Stimulated activated CD4-positive, alpha-beta T cell treated with anti-CD3 and anti-CD28 coated beads, Interleukin-1b, Interleukin-23, amount 100 ng/mL, for 1 hour (primary cell): ENCODE measurements around the gene TMEM269.
"Not testable (repeated sequence)": the region's sequence is repeated elsewhere in the genome, so short reads cannot be mapped to it uniquely, and the experiment has no call there.

Source experiments
- DNase-seq, 2 donors: peaks; one replicate each; pipeline ENCODE4 v3.0.0-alpha.2; 2020; ENCODE audit warnings: low read depth in 2 of 2

Gene TMEM269

GRCh38 chr1:42774928-42775526 lies 9.8 kb upstream of the TMEM269 start:
- no peak for DNase-seq

- DNase-seq, result no peak
Observed at GRCh38 chr1:42776502-42776901, 8.3 kb upstream of the TMEM269 start.

- DNase-seq, result no peak
Observed at GRCh38 chr1:42777852-42778251, 6.9 kb upstream of the TMEM269 start.

GRCh38 chr1:42779725-42780124 lies 5.1 kb upstream of the TMEM269 start:
- DNase-seq, result no peak

- DNase-seq, result no peak
Observed at GRCh38 chr1:42780176-42780575, 4.6 kb upstream of the TMEM269 start.

GRCh38 chr1:42783092-42783491 lies 1.7 kb upstream of the TMEM269 start:
- no peak for DNase-seq

- no peak for DNase-seq
Observed at GRCh38 chr1:42784547-42784945, 245 bp upstream of the TMEM269 start.

GRCh38 chr1:42786097-42786496 lies 1.3 kb downstream of the TMEM269 start:
- no peak for DNase-seq

GRCh38 chr1:42788021-42788420 lies 3.2 kb downstream of the TMEM269 start:
- no peak for DNase-seq

GRCh38 chr1:42793824-42794223 lies 9.0 kb downstream of the TMEM269 start:
- no peak for DNase-seq

- no peak for DNase-seq
Observed at GRCh38 chr1:42797414-42797813, 12.6 kb downstream of the TMEM269 start.

- DNase-seq, result no peak
Observed at GRCh38 chr1:42797979-42798378, 13.2 kb downstream of the TMEM269 start.

GRCh38 chr1:42801832-42802473 lies 17.2 kb downstream of the TMEM269 start:
- no peak for DNase-seq

- no peak for DNase-seq
Observed at GRCh38 chr1:42806171-42806570, 21.4 kb downstream of the TMEM269 start.

GRCh38 chr1:42806593-42806992 lies 21.8 kb downstream of the TMEM269 start:
- DNase-seq, result no peak

GRCh38 chr1:42807056-42807668 lies 22.4 kb downstream of the TMEM269 start:
- DNase-seq, result no peak

- not testable (repeated sequence) for DNase-seq
Observed at GRCh38 chr1:42814815-42815214, 30.0 kb downstream of the TMEM269 start.

GRCh38 chr1:42815941-42816584 lies 31.3 kb downstream of the TMEM269 start:
- no peak for DNase-seq

GRCh38 chr1:42816585-42817439 lies 32.0 kb downstream of the TMEM269 start, which contains the start of the genes ERMAP and SVBP:
Gene ERMAP (plus strand): TSS chr1:42817122. CDS start chr1:42830449, 13,327 bp downstream.
Gene SVBP (minus strand): TSS chr1:42817397. CDS start chr1:42816544, 853 bp downstream.
- DNase-seq, result peak; percentile 93

- no peak for DNase-seq
Observed at GRCh38 chr1:42817440-42817767, 32.6 kb downstream of the TMEM269 start.

- no peak for DNase-seq
Observed at GRCh38 chr1:42817976-42818375, 33.2 kb downstream of the TMEM269 start.

GRCh38 chr1:42820813-42821212 lies 36.0 kb downstream of the TMEM269 start:
- DNase-seq, result no peak
